Stimulated activated effector memory CD8-positive, alpha-beta T cell treated with anti-CD3 and anti-CD28 coated beads, Interleukin-12 subunit alpha, Interleukin-12 subunit beta, amount 100 ng/mL, for 72 hours (primary cell): ENCODE measurements around the gene DMRT1.

Source experiments
- ATAC-seq: fragments of 150-1000 bp; cut with Tn5 transposase; 2 replicates; pipeline ENCODE4 v1.10.0; 2021
- DNase-seq, 2 donors: peaks; one replicate each; pipeline ENCODE4 v3.0.0; 2021 to 2022; ENCODE audit warnings: low spot score in 2 of 2
- H3K27ac Mint-ChIP-seq: one replicate; pipeline ENCODE4 v1.8.0; 2022; ENCODE audit warnings: mild to moderate bottlenecking, mixed read lengths
- H3K36me3 Mint-ChIP-seq: one replicate; pipeline ENCODE4 v1.8.0; 2022; ENCODE audit warnings: mild to moderate bottlenecking, mixed read lengths
- H3K4me1 Mint-ChIP-seq: one replicate; pipeline ENCODE4 v1.8.0; 2022; ENCODE audit warnings: mixed read lengths
- H3K4me3 Mint-ChIP-seq: one replicate; pipeline ENCODE4 v1.8.0; 2022; ENCODE audit warnings: mild to moderate bottlenecking, mixed read lengths
- H3K9me3 Mint-ChIP-seq: one replicate; pipeline ENCODE4 v1.8.0; 2022; ENCODE audit warnings: mixed read lengths

Gene DMRT1

GRCh38 chr9:841371-842209, at the start of gene DMRT1:
DMRT1 (plus strand) TSS chr9:841697; CDS start chr9:841839, 142 bp downstream.
- no peaks in the 10 kb centered on the region for H3K36me3 Mint-ChIP-seq
- ATAC-seq (no peak), DNase-seq (no peak)
- H3K27ac Mint-ChIP-seq, result no peak within 1 kb of the TSS
- H3K4me1 Mint-ChIP-seq, result no peaks in the 10 kb centered on the region
- no peaks in the 10 kb centered on the region for H3K9me3 Mint-ChIP-seq
- no peak within 1 kb of the TSS for H3K4me3 Mint-ChIP-seq

- Mint-ChIP-seq H3K4me3 (no peak overlapping the region), H3K27ac (no peak overlapping the region), H3K36me3 (no peaks in the 10 kb centered on the region), H3K9me3 (no peaks in the 10 kb centered on the region), H3K4me1 (no peaks in the 10 kb centered on the region)
- no peak for DNase-seq
- no peak for ATAC-seq
Measured at GRCh38 chr9:792331-793260, 48.9 kb upstream of the DMRT1 start.

GRCh38 chr9:794386-794785, 47.1 kb upstream of the DMRT1 start:
- no peaks in the 10 kb centered on the region for H3K9me3 Mint-ChIP-seq
- no peak overlapping the region for H3K4me3 Mint-ChIP-seq
- H3K36me3 Mint-ChIP-seq, result no peaks in the 10 kb centered on the region
- H3K27ac Mint-ChIP-seq, result no peak overlapping the region
- no peaks in the 10 kb centered on the region for H3K4me1 Mint-ChIP-seq
- DNase-seq (no peak), ATAC-seq (no peak)

- H3K4me1 Mint-ChIP-seq, result no peaks in the 10 kb centered on the region
- no peaks in the 10 kb centered on the region for H3K36me3 Mint-ChIP-seq
- H3K27ac Mint-ChIP-seq, result no peak overlapping the region
- H3K9me3 Mint-ChIP-seq, result no peaks in the 10 kb centered on the region
- ATAC-seq (no peak), DNase-seq (no peak)
- H3K4me3 Mint-ChIP-seq, result no peak overlapping the region
Measured at GRCh38 chr9:795869-796268, 45.6 kb upstream of the DMRT1 start.

- H3K27ac Mint-ChIP-seq, result no peak overlapping the region
- no peaks in the 10 kb centered on the region for H3K4me1 Mint-ChIP-seq
- no peak for ATAC-seq
- no peaks in the 10 kb centered on the region for H3K9me3 Mint-ChIP-seq
- no peaks in the 10 kb centered on the region for H3K36me3 Mint-ChIP-seq
- H3K4me3 Mint-ChIP-seq, result no peak overlapping the region
- DNase-seq, result no peak
Measured at GRCh38 chr9:800591-801150, 40.8 kb upstream of the DMRT1 start.

- DNase-seq, result no peak
- H3K27ac Mint-ChIP-seq, result no peak overlapping the region
- no peak for ATAC-seq
- no peaks in the 10 kb centered on the region for H3K9me3 Mint-ChIP-seq
- no peak overlapping the region for H3K4me3 Mint-ChIP-seq
- no peaks in the 10 kb centered on the region for H3K36me3 Mint-ChIP-seq
- no peaks in the 10 kb centered on the region for H3K4me1 Mint-ChIP-seq
Measured at GRCh38 chr9:801399-802071, 40.0 kb upstream of the DMRT1 start.

- no peak for ATAC-seq
- no peak for DNase-seq
- no peaks in the 10 kb centered on the region for H3K9me3 Mint-ChIP-seq
- no peaks in the 10 kb centered on the region for H3K36me3 Mint-ChIP-seq
- no peaks in the 10 kb centered on the region for H3K4me1 Mint-ChIP-seq
- no peak overlapping the region for H3K4me3 Mint-ChIP-seq
- no peak overlapping the region for H3K27ac Mint-ChIP-seq
Measured at GRCh38 chr9:804026-804425, 37.5 kb upstream of the DMRT1 start.

GRCh38 chr9:805151-805550, 36.3 kb upstream of the DMRT1 start:
- H3K4me1 Mint-ChIP-seq, result no peaks in the 10 kb centered on the region
- ATAC-seq, result no peak
- no peaks in the 10 kb centered on the region for H3K9me3 Mint-ChIP-seq
- DNase-seq, result no peak
- no peaks in the 10 kb centered on the region for H3K36me3 Mint-ChIP-seq
- no peak overlapping the region for H3K27ac Mint-ChIP-seq
- no peak overlapping the region for H3K4me3 Mint-ChIP-seq

- Mint-ChIP-seq H3K9me3 (no peaks in the 10 kb centered on the region), H3K4me3 (no peak overlapping the region), H3K36me3 (no peaks in the 10 kb centered on the region), H3K27ac (no peak overlapping the region), H3K4me1 (no peaks in the 10 kb centered on the region)
- ATAC-seq (peak; percentile 16), DNase-seq (no peak)
Measured at GRCh38 chr9:806285-807156, 35.0 kb upstream of the DMRT1 start.

- no peaks in the 10 kb centered on the region for H3K36me3 Mint-ChIP-seq
- DNase-seq, result no peak
- ATAC-seq, result no peak
- no peak overlapping the region for H3K27ac Mint-ChIP-seq
- H3K4me1 Mint-ChIP-seq, result no peaks in the 10 kb centered on the region
- no peak overlapping the region for H3K4me3 Mint-ChIP-seq
- no peaks in the 10 kb centered on the region for H3K9me3 Mint-ChIP-seq
Measured at GRCh38 chr9:811106-811531, 30.4 kb upstream of the DMRT1 start.

GRCh38 chr9:818958-819357, 22.5 kb upstream of the DMRT1 start:
- ATAC-seq, result no peak
- no peaks in the 10 kb centered on the region for H3K36me3 Mint-ChIP-seq
- no peak overlapping the region for H3K4me3 Mint-ChIP-seq
- H3K9me3 Mint-ChIP-seq, result no peaks in the 10 kb centered on the region
- H3K27ac Mint-ChIP-seq, result no peak overlapping the region
- no peak for DNase-seq
- H3K4me1 Mint-ChIP-seq, result peaks cover 8% of the 10 kb centered on the region

GRCh38 chr9:826500-827280, 14.8 kb upstream of the DMRT1 start:
- DNase-seq (no peak), ATAC-seq (no peak)
- Mint-ChIP-seq H3K27ac (no peak overlapping the region), H3K9me3 (no peaks in the 10 kb centered on the region), H3K4me3 (no peak overlapping the region), H3K36me3 (no peaks in the 10 kb centered on the region), H3K4me1 (no peaks in the 10 kb centered on the region)

- no peak for ATAC-seq
Measured at GRCh38 chr9:840343-840742, 1.2 kb upstream of the DMRT1 start.

More at GRCh38 chr9:840343-840742, 1.2 kb upstream of the DMRT1 start:
- no peaks in the 10 kb centered on the region for H3K9me3 Mint-ChIP-seq
- DNase-seq, result no peak
- H3K4me1 Mint-ChIP-seq, result no peaks in the 10 kb centered on the region
- H3K36me3 Mint-ChIP-seq, result no peaks in the 10 kb centered on the region
- H3K27ac Mint-ChIP-seq, result no peak overlapping the region
- no peak overlapping the region for H3K4me3 Mint-ChIP-seq
